K562 (cell line): ENCODE data around the gene HLCS. TPM values are rescaled to one million over a fixed set of nuclear protein-coding genes. Genes with fewer than 3 reads are reported as not detected.

Experiments used
- ATAC-seq: fragments of 200-7000 bp; cut with Tn5 transposase; 3 replicates; pipeline ENCODE4 v1.9.1; 2020; ENCODE audit warnings: moderate library complexity
- BruUV-seq: library from RNA; stranded (reverse); fragments of 400-500 nt; replicated peaks from 2 replicates; lab custom pipeline; 2021; lab: Mats Ljungman, UMichigan
- CTCF ChIA-PET: fragments of 300-600 bp; formaldehyde crosslinking; extraction: SDS; loops from one replicate; lab custom pipeline; 2021; ENCODE audit warnings: low intra/inter-chr PET ratio; lab: Yijun Ruan, JAX
- POLR2A ChIA-PET: fragments of 300-600, 350-650 bp; sonication (Branson Sonifier 250); formaldehyde crosslinking; extraction: SDS; loops from one replicate; lab custom pipeline; 2021; ENCODE audit warnings: antibody characterized with exemption, inconsistent platforms; lab: Yijun Ruan, JAX
- DNase-seq, 4 experiments: peaks; one replicate each; pipeline versions ENCODE4 v3.0.0 to v3.0.0-alpha.2; 2011 to 2018; ENCODE audit warnings: low spot score in 3 of 4, mixed read lengths in 3 of 4; ENCODE audit errors: extremely low read depth in 1 of 4
- FAIRE-seq: peaks from 2 replicates; lab custom pipeline; 2011; peaks lifted over from hg19 to GRCh38; lab: Jason Lieb, UNC
- H2AFZ ChIP-seq: 2 replicates; pipeline ENCODE4 v1.6.0; 2011; ENCODE audit warnings: low read depth, low read length, control low read depth, inconsistent platforms
- H3K27ac ChIP-seq: fragments of 200-600 bp; 3 replicates; pipeline ENCODE4 v1.8.0; 2011; ENCODE audit warnings: low read depth, mild to moderate bottlenecking, control low read depth, inconsistent platforms, low read length, moderate library complexity, mixed read lengths; ENCODE audit errors: extremely low read depth
- H3K27me3 ChIP-seq, 2 experiments: fragments of 300-600 bp in 1 of 2; 2 replicates in 1 of 2; 3 replicates in 1 of 2; pipeline versions ENCODE4 v1.6.0 to v1.8.0; 2011; ENCODE audit warnings: inconsistent platforms in 2 of 2, low read length in 2 of 2, mild to moderate bottlenecking in 1 of 2, mixed read lengths in 1 of 2, moderate library complexity in 1 of 2; ENCODE audit not compliant: control insufficient read depth in 2 of 2, insufficient read depth in 2 of 2
- H3K36me3 ChIP-seq: fragments of 300-600 bp; 3 replicates; pipeline ENCODE4 v1.8.0; 2011; ENCODE audit warnings: mild to moderate bottlenecking, low read length, inconsistent platforms; ENCODE audit not compliant: control insufficient read depth, insufficient read depth
- H3K4me1 ChIP-seq, 2 experiments: fragments of 200-600 bp in 1 of 2; replicated peaks in 1 of 2; 2 replicates in 1 of 2; 3 replicates in 1 of 2; pipeline versions ENCODE4 v1.5.1 to v1.8.0; 2011; ENCODE audit warnings: inconsistent platforms in 2 of 2, low read length in 2 of 2, mild to moderate bottlenecking in 1 of 2, mixed read lengths in 1 of 2, moderate library complexity in 1 of 2; ENCODE audit not compliant: control insufficient read depth in 2 of 2, insufficient read depth in 2 of 2
- H3K4me2 ChIP-seq: 2 replicates; pipeline ENCODE4 v1.6.1; 2011; ENCODE audit warnings: low read length, control low read depth, inconsistent platforms, mixed read lengths; ENCODE audit not compliant: insufficient read depth
- H3K4me3 ChIP-seq: fragments of 200-600 bp; sonication (generic), shearing (Covaris generic); 2 replicates; pipeline ENCODE4 v1.5.1; 2016; ENCODE audit warnings: control low read depth, inconsistent platforms
- H3K79me2 ChIP-seq: fragments of 200-600 bp; 3 replicates; pipeline ENCODE4 v1.8.0; 2011; ENCODE audit warnings: low read length, inconsistent platforms; ENCODE audit not compliant: control insufficient read depth, insufficient read depth
- H3K9ac ChIP-seq, 2 experiments: 2 replicates each; pipeline versions ENCODE4 v1.6.0 to v1.6.1; 2011; ENCODE audit warnings: low read depth in 2 of 2, low read length in 2 of 2, control low read depth in 1 of 2, inconsistent platforms in 1 of 2, mild to moderate bottlenecking in 1 of 2, mixed read lengths in 1 of 2; ENCODE audit not compliant: insufficient read depth in 1 of 2
- H3K9me1 ChIP-seq: one replicate; pipeline ENCODE4 v1.6.0; 2011; ENCODE audit warnings: inconsistent platforms, mild to moderate bottlenecking, low read length, moderate library complexity; ENCODE audit not compliant: control insufficient read depth, insufficient read depth
- H3K9me3 ChIP-seq: replicated peaks from 2 replicates; pipeline ENCODE4 v1.5.1; 2011; ENCODE audit warnings: low read depth, low read length, inconsistent platforms; ENCODE audit not compliant: control insufficient read depth, insufficient read depth
- H4K20me1 ChIP-seq: replicated peaks from 2 replicates; pipeline ENCODE4 v1.6.1; 2011; ENCODE audit warnings: low read length, inconsistent platforms, mixed read lengths; ENCODE audit not compliant: control insufficient read depth, insufficient read depth
- ATF3 ChIP-seq, 2 experiments: fragments of 450-650 bp in 1 of 2; sonication (generic) in 1 of 2; formaldehyde crosslinking in 1 of 2; IDR thresholded peaks in 1 of 2; conservative IDR thresholded peaks in 1 of 2; 2 replicates each; pipeline versions ENCODE4 v1.6.1 to v1.8.1; 2016 to 2023; ENCODE audit warnings: mild to moderate bottlenecking in 2 of 2, moderate library complexity in 2 of 2, inconsistent platforms in 1 of 2, missing genetic modification reagents in 1 of 2
- CBX3 ChIP-seq, 2 experiments: IDR thresholded peaks; 1 replicate in 1 of 2; 2 replicates in 1 of 2; pipeline ENCODE4 v1.6.1; 2012; ENCODE audit warnings: inconsistent platforms in 2 of 2, low read length in 2 of 2, borderline replicate concordance in 1 of 2, control low read depth in 1 of 2
- EWSR1 ChIP-seq: fragments of 450-650 bp; IDR thresholded peaks from 2 replicates; pipeline ENCODE4 v1.6.1; 2018; ENCODE audit warnings: borderline replicate concordance, mild to moderate bottlenecking, low read depth, moderate library complexity; ENCODE audit not compliant: partially characterized antibody
- PHTF2 ChIP-seq: fragments of 250-450 bp; sonication (Bioruptor Pico); IDR thresholded peaks from 2 replicates; pipeline ENCODE4 v1.5.0; 2021; ENCODE audit warnings: mild to moderate bottlenecking
- POLR2G ChIP-seq: fragments of 200-400 bp; formaldehyde crosslinking; IDR thresholded peaks from 2 replicates; pipeline ENCODE4 v1.6.1; 2017; ENCODE audit warnings: low read depth, mild to moderate bottlenecking, antibody characterized with exemption, low read length, moderate library complexity
- RBFOX2 ChIP-seq: fragments of 200-400 bp; formaldehyde crosslinking; IDR thresholded peaks from 2 replicates; pipeline ENCODE4 v1.6.1; 2017; ENCODE audit warnings: low read depth, mild to moderate bottlenecking, low read length, moderate library complexity
- THRA ChIP-seq: fragments of 450-650 bp; IDR thresholded peaks from 2 replicates; pipeline ENCODE4 v1.6.1; 2017; ENCODE audit warnings: mild to moderate bottlenecking, moderate library complexity
- WHSC1 ChIP-seq: IDR thresholded peaks from one replicate; pipeline ENCODE4 v1.6.1; 2012; ENCODE audit warnings: low read length, control low read depth, inconsistent platforms
- ZBTB5 ChIP-seq: fragments of 450-650 bp; IDR thresholded peaks from 2 replicates; pipeline ENCODE4 v1.6.1; 2017; ENCODE audit warnings: antibody characterized with exemption
- WGBS: fragments of 100-300 bp; shearing (Covaris generic); methylation state at CpG from one replicate; pipeline ENCODE4 v1.1.6; 2016; ENCODE audit warnings: low coverage, mixed read lengths; ENCODE audit not compliant: insufficient coverage; ENCODE audit errors: missing lambda C conversion rate; 5-methylcytosine and 5-hydroxymethylcytosine counted together
- in situ Hi-C: fragments of 300-500 bp; cut with MboI; formaldehyde crosslinking; loops from 4 replicates; pipeline ENCODE4 v1.15.0; 2018; ENCODE audit warnings: inconsistent platforms, mixed read lengths
- intact Hi-C: fragments of 100-400 bp; cut with micrococcal nuclease; formaldehyde crosslinking; loops from 2 replicates; pipeline ENCODE4 v1.14.2; 2022
- polyA plus RNA-seq, 8 experiments: library from polyadenylated mRNA; depleted of rRNA in 4 of 8; stranded (reverse) in 5 of 8; unstranded in 3 of 8; fragments of >200 nt; fragmentation: Nextera tagmentation in 2 of 8; fragmentation: Illumina TruSeq in 1 of 8; extraction: Ambion mirVana in 2 of 8; extraction: Trizol in 1 of 8; gene quantifications; 2 replicates each; pipeline versions ENCODE4 v1.2.1 to v1.2.3, GENCODE V29; 2011 to 2014; ENCODE audit warnings: inconsistent platforms in 1 of 8, missing spikeins in 1 of 8
- total RNA-seq, 7 experiments: library from RNA; depleted of rRNA in 6 of 7; stranded (reverse); fragments of >200 nt in 6 of 7; fragmentation: Illumina TruSeq in 2 of 7; extraction: Trizol in 2 of 7; gene quantifications; 2 replicates each; pipeline versions ENCODE4 v1.2.1 to v1.2.3, GENCODE V29; 2011 to 2021; ENCODE audit warnings: low replicate concordance in 1 of 7

HLCS gene
- total and polyA plus RNA-seq, 9 of the 15 experiments (the other 6 are each of a cell fraction or from before 2014, with no cell fraction given) = 3.0 to 21.5 (median 17.1) TPM

- TF ChIP-seq PHTF2 (CRISPR knock-in tag) = no peak
- TF ChIP-seq ATF3 (IDR thresholded peaks at IDR 0.05) = peak; percentile 26; the same call in 1 of the 2 replicates
- no peak for TF ChIP-seq ATF3 (CRISPR knock-in tag; conservative IDR thresholded peaks at IDR 0.05)
- TF ChIP-seq THRA = no peak
- no peak for TF ChIP-seq WHSC1
These were observed 5.7 kb downstream of the HLCS start (continued) for GRCh38 chr21:36960676-36961284.

GRCh38 chr21:36959020-36959835, 7.2 kb downstream of the HLCS start:
- ATAC-seq = peak; percentile 56
- peaks cover 3% of the 10 kb centered on the region; the same call in 2 of the 3 replicates for H3K79me2 ChIP-seq
- no peak overlapping the region for H3K4me2 ChIP-seq
- ChIA-PET POLR2A (interaction anchor here (0.8 to 1.2 kb wide), 2 partner anchors 10 to 13 kb away, joined by 3 to 4 read pairs; no protein-coding TSS in a partner anchor), CTCF (no interaction called here)
- BruUV-seq = no TSS peak
- H3K27ac ChIP-seq = no peak overlapping the region; the same call in 2 of the 3 replicates
- FAIRE-seq = no peak
- intact Hi-C loops (no loop called here), in situ Hi-C loops (no loop called here)
- H3K9ac ChIP-seq = peak overlapping the region in 1 of 2 experiments; percentile 59; a peak in 1 of 4 replicates
- peaks cover 19% of the 10 kb centered on the region for H3K36me3 ChIP-seq
- no peaks in the 10 kb centered on the region for H3K9me1 ChIP-seq
- no peaks in the 10 kb centered on the region for H4K20me1 ChIP-seq
- 95% methylated on average over 15 of the region's 17 CpGs for WGBS
- TF ChIP-seq POLR2G (peak; percentile 38), CBX3 (IDR thresholded peaks at IDR 0.05; ENCODE audit: borderline replicate concordance in 1 of 2, low read length in 2 of 2) (no peak), EWSR1 (no peak), ZBTB5 (no peak), RBFOX2 (peak; percentile 52)
- H2AFZ ChIP-seq = no peak overlapping the region
- no peaks in the 10 kb centered on the region for H3K27me3 ChIP-seq
- peaks cover 12 to 14% of the 10 kb centered on the region in 2 experiments; a peak in 4 of 5 replicates for H3K4me1 ChIP-seq
- no peak for DNase-seq
- no peak overlapping the region for H3K4me3 ChIP-seq
- no peaks in the 10 kb centered on the region for H3K9me3 ChIP-seq
